Gastrocnemius medialis (tissue), 4 donors: ENCODE data around the gene MROH8.

Experiments
- CTCF ChIP-seq, 5 experiments: fragments of 450-650 bp in 3 of 5; fragments of 200-600 bp in 2 of 5; sonication (generic) in 2 of 5; IDR thresholded peaks in 4 of 5; conservative IDR thresholded peaks in 1 of 5; 1 replicate in 4 of 5; 2 replicates in 1 of 5; pipeline ENCODE4 v1.5.1; 2016 to 2019; ENCODE audit warnings: antibody characterized with exemption in 5 of 5, mild to moderate bottlenecking in 3 of 5, moderate library complexity in 3 of 5
- POLR2A ChIP-seq, 2 donors: fragments of 450-650 bp; IDR thresholded peaks; one replicate each; pipeline ENCODE4 v1.6.1; 2017; ENCODE audit warnings: antibody characterized with exemption in 2 of 2, mild to moderate bottlenecking in 2 of 2, moderate library complexity in 2 of 2

- TF ChIP-seq CTCF (IDR thresholded peaks at IDR 0.05 in 4 of 5, conservative IDR thresholded peaks at IDR 0.05 in 1 of 5), result no peak
- no peak for TF ChIP-seq POLR2A (IDR thresholded peaks at IDR 0.05)
Observed at GRCh38 chr20:37161830-37162549, 17.4 kb downstream of the MROH8 start.
